ENCODE measurements around the gene NFKBIL1. TPM values are rescaled to one million over a fixed set of nuclear protein-coding genes. Genes with fewer than 3 reads are reported as not detected.

NFKBIL1 gene
- total RNA-seq, 4 donors from 2014 or later: 7.8 to 25.2 (median 16.7) TPM

GRCh38 chr6:31513456-31514165 lies 33.8 kb upstream of the NFKBIL1 start:
- no peak overlapping the region for H3K27ac ChIP-seq
- DNase-seq: no peak
- intact Hi-C loops (cut with DNase I): no loop called here
- H3K36me3 ChIP-seq: peaks cover 0 to 15% (median 0%) of the 10 kb centered on the region in 3 donors
- no peak overlapping the region for H3K4me3 ChIP-seq
- no peak for TF ChIP-seq CTCF (IDR thresholded peaks at IDR 0.05)
- TF ChIP-seq POLR2A (IDR thresholded peaks at IDR 0.05): no peak
- no peaks in the 10 kb centered on the region for H3K4me1 ChIP-seq
- no peaks in the 10 kb centered on the region for H3K9me3 ChIP-seq
- 78 to 88% methylated on average over 3 to 4 of the region's 5 CpGs for WGBS, 2 donors
- H3K27me3 ChIP-seq: no peaks in the 10 kb centered on the region

GRCh38 chr6:31521835-31522234 lies 25.6 kb upstream of the NFKBIL1 start:
- intact Hi-C loops (cut with DNase I): no loop called here
- Histone ChIP-seq H3K27me3 (no peaks in the 10 kb centered on the region), H3K4me1 (no peaks in the 10 kb centered on the region), H3K9me3 (no peaks in the 10 kb centered on the region), H3K36me3 (no peaks in the 10 kb centered on the region), H3K4me3 (no peak overlapping the region), H3K27ac (no peak overlapping the region)
- TF ChIP-seq CTCF (IDR thresholded peaks at IDR 0.05): no peak
- TF ChIP-seq POLR2A (IDR thresholded peaks at IDR 0.05): no peak
- 60 to 73% methylated on average over 3 of the region's 3 CpGs for WGBS, 2 donors
- no peak for DNase-seq

GRCh38 chr6:31525553-31525931 lies 21.9 kb upstream of the NFKBIL1 start:
- intact Hi-C loops (cut with DNase I): no loop called here
- no peaks in the 10 kb centered on the region for H3K27me3 ChIP-seq
- H3K4me1 ChIP-seq: no peaks in the 10 kb centered on the region
- whole genome bisulfite sequencing, 2 donors: 69 to 80% methylated on average over 8 of the region's 8 CpGs
- no peak overlapping the region for H3K4me3 ChIP-seq
- peaks cover 0 to 17% (median 7%) of the 10 kb centered on the region in 3 donors for H3K36me3 ChIP-seq
- H3K27ac ChIP-seq: no peak overlapping the region
- no peaks in the 10 kb centered on the region for H3K9me3 ChIP-seq
- TF ChIP-seq POLR2A (IDR thresholded peaks at IDR 0.05): no peak
- TF ChIP-seq CTCF (IDR thresholded peaks at IDR 0.05): no peak
- DNase-seq: no peak

GRCh38 chr6:31525932-31526591 lies 21.3 kb upstream of the NFKBIL1 start:
- no peak overlapping the region for H3K27ac ChIP-seq
- peaks cover 0 to 22% (median 12%) of the 10 kb centered on the region in 3 donors for H3K36me3 ChIP-seq
- no peak overlapping the region for H3K4me3 ChIP-seq
- no peaks in the 10 kb centered on the region for H3K4me1 ChIP-seq
- no peaks in the 10 kb centered on the region for H3K9me3 ChIP-seq
- DNase-seq: no peak
- no peak for TF ChIP-seq CTCF (IDR thresholded peaks at IDR 0.05)
- no peak for TF ChIP-seq POLR2A (IDR thresholded peaks at IDR 0.05)
- no peaks in the 10 kb centered on the region for H3K27me3 ChIP-seq
- WGBS, 2 donors: 53 to 70% methylated on average over 3 to 4 of the region's 4 CpGs
- intact Hi-C loops (cut with DNase I): no loop called here

GRCh38 chr6:31528307-31528777 lies 19.1 kb upstream of the NFKBIL1 start:
- H3K4me3 ChIP-seq: no peak overlapping the region
- intact Hi-C loops (cut with DNase I): no loop called here
- DNase-seq: no peak
- H3K9me3 ChIP-seq: no peaks in the 10 kb centered on the region
- H3K27ac ChIP-seq: no peak overlapping the region
- WGBS, 2 donors: 88 to 89% methylated on average over 4 of the region's 4 CpGs
- no peaks in the 10 kb centered on the region for H3K4me1 ChIP-seq
- peaks cover 0 to 45% (median 34%) of the 10 kb centered on the region in 3 donors for H3K36me3 ChIP-seq
- TF ChIP-seq CTCF (IDR thresholded peaks at IDR 0.05): no peak
- TF ChIP-seq POLR2A (IDR thresholded peaks at IDR 0.05): no peak
- H3K27me3 ChIP-seq: no peaks in the 10 kb centered on the region
